D721Med (cell line): ENCODE data around the gene SLC22A17.
"Not testable (repeated sequence)": the region's sequence is repeated elsewhere in the genome, so short reads cannot be mapped to it uniquely, and the experiment has no call there.

Experiments
- DNase-seq: peaks from one replicate; pipeline ENCODE4 v3.0.0; 2011; ENCODE audit warnings: low spot score; ENCODE audit not compliant: insufficient read length
- FAIRE-seq: peaks from 2 replicates; lab custom pipeline; 2011; peaks lifted over from hg19 to GRCh38; lab: Jason Lieb, UNC
- TF ChIP-seq, protein P1 (sequence below): IDR thresholded peaks from 2 replicates; pipeline ENCODE4 v1.5.1; 2012; ENCODE audit warnings: mild to moderate bottlenecking, control low read depth; ENCODE audit not compliant: insufficient read depth; ENCODE audit errors: missing control alignments

Gene SLC22A17

DNA sequence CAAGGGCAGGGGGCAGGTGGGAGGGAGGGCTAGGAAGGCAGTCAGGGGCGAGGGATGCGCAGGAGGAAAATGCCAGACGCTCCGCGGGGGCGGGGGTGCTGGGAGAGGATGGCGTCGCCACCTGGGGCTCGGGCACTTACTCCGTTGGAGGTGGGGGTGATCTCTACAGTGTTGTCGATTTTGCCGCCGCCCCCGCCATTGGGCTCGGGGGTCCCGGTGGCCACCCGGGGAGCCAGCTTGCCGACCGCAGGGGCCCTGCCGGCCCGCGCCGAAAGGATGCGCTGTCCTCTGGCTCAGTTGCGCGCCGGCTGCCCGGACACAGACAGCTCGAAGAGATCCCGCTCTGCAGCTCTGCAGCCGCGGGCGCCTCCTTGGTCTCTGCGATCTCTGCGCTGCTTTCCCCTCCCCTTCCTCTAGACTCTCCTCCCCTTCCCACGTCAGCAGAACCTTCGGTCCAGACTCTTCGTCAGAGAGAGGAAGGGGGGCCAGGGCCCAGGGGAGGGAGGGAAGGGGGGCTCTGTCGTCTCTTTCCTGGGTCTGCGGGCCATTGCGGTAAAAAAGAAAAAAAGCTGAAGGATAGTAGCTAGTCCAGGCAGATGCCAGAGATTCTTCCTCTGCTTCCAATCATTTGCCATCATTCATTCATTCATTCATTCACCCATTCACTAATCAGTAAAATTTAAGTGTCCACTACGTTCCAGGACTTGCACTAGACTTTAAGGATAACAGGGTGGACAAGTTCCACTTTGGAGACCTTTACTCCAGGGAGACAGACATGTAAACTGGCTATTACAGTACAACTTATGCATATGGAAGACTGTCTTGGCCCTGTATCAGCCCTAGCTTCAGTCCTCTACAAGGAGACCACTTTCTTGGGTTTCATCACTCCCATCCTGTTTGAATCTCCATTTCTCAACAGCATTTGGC lies at the start of gene SLC22A17:
SLC22A17 (minus strand) TSS at position 382 of the 927 bp plus-strand sequence.
- TF ChIP-seq, protein P1, sequence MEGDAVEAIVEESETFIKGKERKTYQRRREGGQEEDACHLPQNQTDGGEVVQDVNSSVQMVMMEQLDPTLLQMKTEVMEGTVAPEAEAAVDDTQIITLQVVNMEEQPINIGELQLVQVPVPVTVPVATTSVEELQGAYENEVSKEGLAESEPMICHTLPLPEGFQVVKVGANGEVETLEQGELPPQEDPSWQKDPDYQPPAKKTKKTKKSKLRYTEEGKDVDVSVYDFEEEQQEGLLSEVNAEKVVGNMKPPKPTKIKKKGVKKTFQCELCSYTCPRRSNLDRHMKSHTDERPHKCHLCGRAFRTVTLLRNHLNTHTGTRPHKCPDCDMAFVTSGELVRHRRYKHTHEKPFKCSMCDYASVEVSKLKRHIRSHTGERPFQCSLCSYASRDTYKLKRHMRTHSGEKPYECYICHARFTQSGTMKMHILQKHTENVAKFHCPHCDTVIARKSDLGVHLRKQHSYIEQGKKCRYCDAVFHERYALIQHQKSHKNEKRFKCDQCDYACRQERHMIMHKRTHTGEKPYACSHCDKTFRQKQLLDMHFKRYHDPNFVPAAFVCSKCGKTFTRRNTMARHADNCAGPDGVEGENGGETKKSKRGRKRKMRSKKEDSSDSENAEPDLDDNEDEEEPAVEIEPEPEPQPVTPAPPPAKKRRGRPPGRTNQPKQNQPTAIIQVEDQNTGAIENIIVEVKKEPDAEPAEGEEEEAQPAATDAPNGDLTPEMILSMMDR: no peak
- FAIRE-seq (peak; percentile 51), DNase-seq (peak; percentile 89)

DNA sequence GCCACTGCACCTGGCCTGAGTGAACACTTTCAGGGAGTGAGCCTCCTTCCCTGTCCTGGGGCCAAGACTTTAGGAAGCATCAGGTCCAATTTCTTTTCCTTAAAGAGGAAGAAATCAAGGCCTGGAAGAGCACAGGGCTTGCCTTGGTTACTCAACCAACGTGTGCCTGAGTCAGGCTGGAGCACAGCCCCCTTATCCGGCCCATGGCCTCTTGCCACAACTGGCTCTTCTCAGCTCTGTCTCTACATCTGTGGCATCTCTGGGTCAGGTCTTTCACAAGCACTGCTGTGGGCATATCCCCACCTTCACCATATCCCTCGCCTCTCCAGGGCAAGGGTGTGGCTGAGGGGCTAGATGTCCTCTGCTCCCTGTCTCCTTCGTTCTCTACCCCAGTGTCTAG lies 48.6 kb upstream of the SLC22A17 start:
- no peak for DNase-seq
- TF ChIP-seq, protein P1: no peak
- no peak for FAIRE-seq

DNA sequence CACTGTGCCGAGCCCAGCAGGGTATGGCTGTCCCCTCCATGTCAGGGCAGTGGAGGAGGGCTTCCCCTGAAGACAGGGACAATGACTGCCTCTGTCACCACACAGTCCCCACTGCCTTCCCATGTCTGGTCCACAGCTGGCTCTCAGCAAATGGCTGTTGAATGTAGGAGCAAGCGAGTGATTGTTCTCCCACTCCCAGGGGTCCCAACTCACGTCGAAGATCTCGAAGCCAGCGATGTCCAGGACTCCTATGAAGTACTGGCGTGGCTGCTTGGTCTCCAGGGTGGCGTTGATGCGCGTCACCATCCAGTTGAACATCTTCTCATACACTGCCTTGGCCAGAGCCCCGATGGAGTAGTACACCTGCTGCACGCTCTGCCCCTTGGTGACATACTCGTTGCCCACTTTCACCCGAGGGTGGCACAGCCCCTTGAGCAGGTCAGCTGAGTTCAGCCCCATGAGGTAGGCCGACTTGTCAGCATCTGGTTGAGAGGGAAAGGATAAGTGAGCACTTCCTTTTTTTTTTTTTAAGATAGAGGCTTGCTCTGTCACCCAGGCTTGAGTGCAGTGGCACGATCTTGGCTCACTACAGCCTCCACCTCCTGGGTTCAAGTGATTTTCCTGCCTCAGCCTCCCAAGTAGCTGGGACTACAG lies 47.9 kb upstream of the SLC22A17 start:
- not testable (repeated sequence) for DNase-seq, FAIRE-seq

DNA sequence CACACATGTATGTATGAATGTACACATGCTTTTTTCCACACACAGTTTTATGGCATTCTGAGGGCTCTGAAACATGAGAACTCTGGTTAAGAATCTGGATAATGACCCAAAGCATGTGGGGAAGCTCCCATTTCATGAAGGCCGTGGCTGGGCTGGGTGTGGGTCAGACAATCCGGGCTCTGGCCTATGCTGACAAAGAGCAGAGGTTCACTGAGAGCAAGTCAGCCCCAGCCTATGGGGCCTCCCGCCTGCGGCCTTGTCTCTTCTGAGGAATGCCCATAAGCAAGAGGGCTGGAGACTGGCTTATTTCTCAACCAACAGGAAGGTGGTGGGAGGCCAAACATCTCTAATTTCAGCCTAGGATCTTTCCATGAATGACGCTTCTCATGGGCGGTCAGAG lies 46.9 kb upstream of the SLC22A17 start:
- DNase-seq: no peak
- no peak for FAIRE-seq
- TF ChIP-seq, protein P1: no peak

DNA sequence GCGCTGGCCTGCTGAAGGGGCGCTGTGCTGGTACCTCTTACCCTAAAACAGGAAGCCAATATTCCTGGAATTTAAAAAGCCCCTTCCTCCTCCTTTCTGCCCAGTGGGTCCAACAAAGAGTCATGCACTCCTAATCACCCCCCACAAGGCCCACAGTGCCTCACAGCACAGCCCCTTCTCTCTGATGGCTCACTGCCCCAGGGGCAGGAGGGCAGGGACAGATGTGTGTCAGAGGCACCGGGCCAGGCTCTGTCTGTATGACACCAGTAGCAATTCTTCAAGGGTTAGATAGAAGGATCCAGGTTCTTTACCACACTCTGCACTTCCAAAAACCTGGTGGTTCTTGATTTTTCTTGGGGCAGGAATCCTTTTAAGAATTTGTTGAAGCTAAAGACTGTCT lies 46.4 kb upstream of the SLC22A17 start:
- TF ChIP-seq, protein P1: no peak
- DNase-seq: no peak
- no peak for FAIRE-seq

DNA sequence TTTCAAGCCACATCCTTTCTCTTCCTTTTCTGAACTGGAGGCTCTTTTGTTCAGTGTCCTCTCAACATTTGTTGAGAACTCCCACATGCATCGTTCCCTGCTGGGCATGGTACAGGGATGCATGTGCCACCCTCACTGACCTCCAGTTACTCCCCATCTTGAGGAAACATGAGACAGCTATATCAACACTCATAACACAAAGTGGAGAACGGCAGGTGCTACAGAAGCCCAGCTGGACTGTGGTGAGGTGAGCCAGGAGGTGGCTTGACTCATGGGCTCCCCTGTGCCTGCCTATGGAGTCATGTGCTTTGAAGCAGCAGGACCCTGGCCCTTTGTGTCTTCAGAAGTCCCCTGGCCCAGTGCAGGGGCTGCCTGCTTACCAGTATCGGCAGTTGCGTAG lies 45.7 kb upstream of the SLC22A17 start:
- no peak for FAIRE-seq
- TF ChIP-seq, protein P1: no peak
- no peak for DNase-seq

DNA sequence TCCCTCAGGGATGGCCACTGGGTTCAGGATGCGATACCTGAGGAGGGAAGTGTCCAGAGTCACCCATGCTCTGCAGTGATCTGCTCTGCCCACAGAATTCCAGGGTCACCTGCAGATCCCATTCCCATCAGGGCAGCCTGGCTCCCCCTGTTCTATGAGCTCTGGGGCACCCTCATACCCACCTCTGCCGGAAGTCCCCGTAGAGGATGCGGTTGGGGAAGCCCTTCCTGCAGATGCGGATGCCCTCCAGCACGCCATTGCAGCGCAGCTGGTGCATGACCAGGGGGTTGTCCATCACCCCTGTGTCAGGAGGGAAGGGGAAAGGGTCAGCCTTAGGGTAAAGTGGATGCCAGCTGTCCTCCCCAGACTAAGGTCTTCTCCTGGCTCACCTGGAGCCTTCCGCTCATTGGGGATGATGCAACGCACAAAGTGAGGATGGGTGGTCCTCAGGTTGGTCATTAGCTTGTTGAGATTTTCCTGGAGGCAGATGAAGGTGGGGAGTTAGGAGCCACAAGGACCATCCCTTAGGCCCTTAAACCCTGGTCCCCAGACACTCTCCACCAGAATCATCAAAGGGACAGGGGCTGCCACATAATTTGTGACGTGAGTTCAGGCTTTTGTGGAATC lies 44.2 kb upstream of the SLC22A17 start:
- TF ChIP-seq, protein P1: no peak
- no peak for DNase-seq
- FAIRE-seq: no peak
